HepG2 (cell line): ENCODE results near the gene HNRNPUL2. TPM values are rescaled to one million over a fixed set of nuclear protein-coding genes. Genes with fewer than 3 reads are reported as not detected.

ENCODE experiments used
- GATAD1 ChIP-seq: IDR thresholded peaks from 2 replicates; pipeline ENCODE4 v1.6.1; 2016; ENCODE audit warnings: missing genetic modification reagents, missing compliant biosample characterization
- HMGXB3 ChIP-seq: sonication (generic); formaldehyde crosslinking; IDR thresholded peaks from 2 replicates; pipeline ENCODE4 v1.4.0; 2020; ENCODE audit warnings: missing genetic modification reagents, borderline replicate concordance
- HMGXB4 ChIP-seq, 2 experiments: sonication (generic) in 1 of 2; formaldehyde crosslinking in 1 of 2; IDR thresholded peaks; 2 replicates each; pipeline versions ENCODE4 v1.4.0 to v1.6.1; 2018 to 2020; ENCODE audit warnings: missing genetic modification reagents in 2 of 2, borderline replicate concordance in 1 of 2, low read depth in 1 of 2, mild to moderate bottlenecking in 1 of 2, missing biosample characterization in 1 of 2
- HNF1B ChIP-seq: sonication (generic); formaldehyde crosslinking; IDR thresholded peaks from 2 replicates; pipeline ENCODE4 v1.5.1; 2020; ENCODE audit warnings: mild to moderate bottlenecking, moderate library complexity, missing genetic modification reagents
- HNF4A ChIP-seq: sonication (generic); formaldehyde crosslinking; IDR thresholded peaks from 2 replicates; pipeline ENCODE4 v1.4.0; 2020; ENCODE audit warnings: missing genetic modification reagents
- KLF12 ChIP-seq: sonication (generic); formaldehyde crosslinking; IDR thresholded peaks from 2 replicates; pipeline ENCODE4 v1.4.0; 2020; ENCODE audit warnings: missing genetic modification reagents, borderline replicate concordance
- MAX ChIP-seq: IDR thresholded peaks from 2 replicates; pipeline ENCODE4 v1.6.1; 2012; ENCODE audit warnings: inconsistent platforms
- MED1 ChIP-seq: sonication (generic); formaldehyde crosslinking; IDR thresholded peaks from 2 replicates; pipeline ENCODE4 v1.4.0; 2020; ENCODE audit warnings: missing genetic modification reagents
- MED13 ChIP-seq: sonication (generic); formaldehyde crosslinking; IDR thresholded peaks from 2 replicates; pipeline ENCODE4 v1.5.0; 2020; ENCODE audit warnings: missing genetic modification reagents
- MTERF4 ChIP-seq: sonication (generic); formaldehyde crosslinking; IDR thresholded peaks from 2 replicates; pipeline ENCODE4 v1.8.0; 2023; ENCODE audit warnings: mild to moderate bottlenecking, missing genetic modification reagents
- THAP11 ChIP-seq: IDR thresholded peaks from 2 replicates; pipeline ENCODE4 v1.6.1; 2016; ENCODE audit warnings: missing biosample characterization, missing genetic modification reagents
- U2AF2 ChIP-seq: fragments of 200-400 bp; formaldehyde crosslinking; IDR thresholded peaks from 2 replicates; pipeline ENCODE4 v1.6.1; 2017; ENCODE audit warnings: low read depth, mild to moderate bottlenecking, low read length
- ZMYM3 ChIP-seq: sonication (generic); formaldehyde crosslinking; IDR thresholded peaks from 2 replicates; pipeline ENCODE4 v1.5.1; 2020; ENCODE audit warnings: mild to moderate bottlenecking, missing genetic modification reagents
- ZMYM4 ChIP-seq: sonication (generic); formaldehyde crosslinking; IDR thresholded peaks from 2 replicates; pipeline ENCODE4 v1.8.1; 2023; ENCODE audit warnings: mild to moderate bottlenecking, missing genetic modification reagents
- ZNF224 ChIP-seq: sonication (generic); formaldehyde crosslinking; IDR thresholded peaks from 2 replicates; pipeline ENCODE4 v1.5.0; 2020; ENCODE audit warnings: mild to moderate bottlenecking, missing genetic modification reagents
- ZNF501 ChIP-seq: sonication (generic); formaldehyde crosslinking; IDR thresholded peaks from 2 replicates; pipeline ENCODE4 v1.5.1; 2020; ENCODE audit warnings: mild to moderate bottlenecking, moderate library complexity, missing genetic modification reagents
- ZNF564 ChIP-seq: sonication (generic); formaldehyde crosslinking; IDR thresholded peaks from 2 replicates; pipeline ENCODE4 v1.8.1; 2023; ENCODE audit warnings: mild to moderate bottlenecking, missing genetic modification reagents
- ZNF615 ChIP-seq: sonication (generic); formaldehyde crosslinking; IDR thresholded peaks from 2 replicates; pipeline ENCODE4 v1.5.0; 2020; ENCODE audit warnings: mild to moderate bottlenecking, missing genetic modification reagents, borderline replicate concordance
- ZNF674 ChIP-seq: sonication (generic); formaldehyde crosslinking; IDR thresholded peaks from 2 replicates; pipeline ENCODE4 v1.5.0; 2020; ENCODE audit warnings: low read depth, mild to moderate bottlenecking, missing genetic modification reagents
- ZNF777 ChIP-seq: sonication (generic); formaldehyde crosslinking; IDR thresholded peaks from 2 replicates; pipeline ENCODE4 v1.4.0; 2020; ENCODE audit warnings: missing genetic modification reagents
- ZNF781 ChIP-seq: sonication (generic); formaldehyde crosslinking; IDR thresholded peaks from 2 replicates; pipeline ENCODE4 v1.5.1; 2020; ENCODE audit warnings: borderline replicate concordance, mild to moderate bottlenecking, missing genetic modification reagents; ENCODE audit errors: not compliant biosample characterization
- ZSCAN21 ChIP-seq: sonication (generic); formaldehyde crosslinking; IDR thresholded peaks from 2 replicates; pipeline ENCODE4 v1.8.0; 2022; ENCODE audit warnings: mild to moderate bottlenecking, missing genetic modification reagents, moderate library complexity, borderline replicate concordance
- polyA plus RNA-seq, 8 experiments: library from polyadenylated mRNA; depleted of rRNA in 3 of 8; stranded (reverse) in 7 of 8; unstranded in 1 of 8; fragments of >200 nt; fragmentation: Illumina TruSeq in 4 of 8; extraction: Trizol in 4 of 8; gene quantifications; 2 replicates each; pipeline versions ENCODE4 v1.2.1 to v1.2.3, GENCODE V29; 2011 to 2016; ENCODE audit warnings: low read depth in 4 of 8, missing spikeins in 1 of 8, mixed read lengths in 1 of 8; ENCODE audit not compliant: insufficient read depth in 1 of 8
- total RNA-seq, 5 experiments: library from RNA; depleted of rRNA; stranded (reverse); fragments of >200 nt; fragmentation: Illumina TruSeq; extraction: Trizol; gene quantifications; 2 replicates each; pipeline ENCODE4 v1.2.3, GENCODE V29; 2016; ENCODE audit warnings: low read depth in 1 of 5

The HNRNPUL2 gene
- total and polyA plus RNA-seq, 2 of the 13 experiments (the other 11 are each of a cell fraction or from before 2014, with no cell fraction given) = 8.4 to 9.6 TPM

GRCh38 chr11:62770778-62771143 lies 43.5 kb upstream of the HNRNPUL2 start (continued):
- TF ChIP-seq MED13 (CRISPR knock-in tag) (no peak), ZSCAN21 (CRISPR knock-in tag) (peak; percentile 44; the same call in 1 of the 2 replicates), ZNF615 (CRISPR knock-in tag) (no peak), MTERF4 (CRISPR knock-in tag) (0 out of 2 replicates have a peak, but pooled peaks have one; percentile 67), HNF4A (peak; percentile 17; the same call in 1 of the 2 replicates), ZNF224 (CRISPR knock-in tag) (0 out of 2 replicates have a peak, but pooled peaks have one; percentile 20), ZNF777 (CRISPR knock-in tag) (peak; percentile 43; the same call in 1 of the 2 replicates), HNF1B (CRISPR knock-in tag) (peak; percentile 52; the same call in 1 of the 2 replicates), ZNF674 (CRISPR knock-in tag) (no peak), U2AF2 (no peak), HMGXB3 (no peak), ZNF564 (CRISPR knock-in tag) (no peak), MAX (peak; percentile 35; the same call in 1 of the 2 replicates), GATAD1 (CRISPR knock-in tag) (no peak), KLF12 (CRISPR knock-in tag) (peak; percentile 2; the same call in 1 of the 2 replicates), MED1 (peak; percentile 9; the same call in 1 of the 2 replicates), ZNF781 (CRISPR knock-in tag) (peak; percentile 34), HMGXB4 (CRISPR knock-in tag; IDR thresholded peaks at IDR 0.05; ENCODE audit: borderline replicate concordance in 1 of 2, low read depth in 1 of 2) (no peak), ZNF501 (CRISPR knock-in tag) (0 out of 2 replicates have a peak, but pooled peaks have one; percentile 35), THAP11 (CRISPR knock-in tag) (no peak), ZMYM3 (CRISPR knock-in tag) (no peak), ZMYM4 (CRISPR knock-in tag) (0 out of 2 replicates have a peak, but pooled peaks have one; percentile 3)
